Measurements from ENCODE around the gene OR10A6. TPM values are rescaled to one million over a fixed set of nuclear protein-coding genes. Genes with fewer than 3 reads are reported as not detected.

The OR10A6 gene
- total RNA-seq, 1 experiment from 2014 or later: not detected

GRCh38 chr11:7907121-7907520 lies 23.9 kb downstream of the OR10A6 start:
- Histone ChIP-seq H3F3A (ENCODE audit: insufficient read depth, low read depth) (peaks cover 63% of the 10 kb centered on the region), H3K9me2 (ENCODE audit: insufficient read depth) (no peaks in the 10 kb centered on the region), H4K20me1 (ENCODE audit: insufficient read depth) (no peaks in the 10 kb centered on the region), H3K4me2 (peak overlapping the region; percentile 99), H3K79me2 (ENCODE audit: low read depth) (peaks cover 21% of the 10 kb centered on the region), H3K27me3 (ENCODE audit: insufficient read depth, low read depth) (no peaks in the 10 kb centered on the region), H3K4me3 (peak overlapping the region; percentile 73; the same call in 1 of the 2 replicates), H3K27ac (peak overlapping the region; percentile 97), H2AFZ (no peak overlapping the region), H3K4me1 (replicated peaks; ENCODE audit: insufficient read depth) (peaks cover 87% of the 10 kb centered on the region), H3K36me3 (ENCODE audit: low read depth) (no peaks in the 10 kb centered on the region), H3K9me3 (ENCODE audit: insufficient read depth, low read depth) (no peaks in the 10 kb centered on the region)
- intact Hi-C loops (cut with micrococcal nuclease; ENCODE audit: unreplicated experiment): no loop called here
- TF ChIP-seq CTCF (conservative IDR thresholded peaks at IDR 0.05) (no peak), EZH2 (IDR thresholded peaks at IDR 0.05; ENCODE audit: low read depth) (no peak)
- CTCF ChIA-PET: no interaction called here
- BruUV-seq (replicated peaks): no TSS peak
- no peak for DNase-seq
- POLR2A ChIA-PET (ENCODE audit: unreplicated experiment): interaction anchor here (0.6 to 2.2 kb wide), 3 partner anchors 67 to 1730 kb away, joined by 4 to 12 read pairs (median 6); partner anchors contain the start of gene EIF3F

- Histone ChIP-seq H3K9me2 (ENCODE audit: insufficient read depth) (no peaks in the 10 kb centered on the region), H3K9me3 (ENCODE audit: insufficient read depth, low read depth) (no peaks in the 10 kb centered on the region), H3K27ac (peak overlapping the region; percentile 97), H3F3A (ENCODE audit: insufficient read depth, low read depth) (peaks cover 68% of the 10 kb centered on the region), H4K20me1 (ENCODE audit: insufficient read depth) (no peaks in the 10 kb centered on the region), H3K4me3 (peak overlapping the region; percentile 73; the same call in 1 of the 2 replicates), H3K79me2 (ENCODE audit: low read depth) (peaks cover 21% of the 10 kb centered on the region), H3K36me3 (ENCODE audit: low read depth) (no peaks in the 10 kb centered on the region), H3K27me3 (ENCODE audit: insufficient read depth, low read depth) (no peaks in the 10 kb centered on the region), H3K4me1 (replicated peaks; ENCODE audit: insufficient read depth) (peaks cover 94% of the 10 kb centered on the region), H3K4me2 (peak overlapping the region; percentile 99), H2AFZ (no peak overlapping the region)
- POLR2A ChIA-PET (ENCODE audit: unreplicated experiment): interaction anchor here (0.6 to 2.2 kb wide), 3 partner anchors 68 to 80 kb away, joined by 3 to 12 read pairs (median 6); partner anchors contain the start of gene EIF3F
- intact Hi-C loops (cut with micrococcal nuclease; ENCODE audit: unreplicated experiment): loop anchor here (1.0 kb wide), 3 partner anchors 30 to 81 kb away; partner anchors contain the start of gene EIF3F
- BruUV-seq (replicated peaks): TSS peak; percentile 67
- CTCF ChIA-PET: interaction anchor here (1.8 kb wide), 1 partner anchor 71 kb away, joined by 11 read pairs; no protein-coding TSS in a partner anchor
- DNase-seq: no peak
- no peak for TF ChIP-seq EZH2 (IDR thresholded peaks at IDR 0.05; ENCODE audit: low read depth)
- no peak for TF ChIP-seq CTCF (conservative IDR thresholded peaks at IDR 0.05)
Measured at GRCh38 chr11:7906481-7906880, 24.6 kb downstream of the OR10A6 start.

GRCh38 chr11:7905961-7906429 lies 25.1 kb downstream of the OR10A6 start:
- peaks cover 21% of the 10 kb centered on the region for H3K79me2 ChIP-seq (ENCODE audit: low read depth)
- peak overlapping the region; percentile 99 for H3K4me2 ChIP-seq
- H3K27ac ChIP-seq: peak overlapping the region; percentile 97
- CTCF ChIA-PET: interaction anchor here (1.8 kb wide), 1 partner anchor 72 kb away, joined by 11 read pairs; no protein-coding TSS in a partner anchor
- intact Hi-C loops (cut with micrococcal nuclease; ENCODE audit: unreplicated experiment): loop anchor here (1.0 kb wide), 3 partner anchors 30 to 81 kb away; partner anchors contain the start of gene EIF3F
- H2AFZ ChIP-seq: peak overlapping the region; percentile 66; the same call in 1 of the 2 replicates
- TF ChIP-seq EZH2 (IDR thresholded peaks at IDR 0.05; ENCODE audit: low read depth) (no peak), CTCF (conservative IDR thresholded peaks at IDR 0.05) (no peak)
- H3K36me3 ChIP-seq (ENCODE audit: low read depth): no peaks in the 10 kb centered on the region; the same call in 1 of the 2 replicates
- no peaks in the 10 kb centered on the region for H4K20me1 ChIP-seq (ENCODE audit: insufficient read depth)
- H3K4me1 ChIP-seq (replicated peaks; ENCODE audit: insufficient read depth): peaks cover 95% of the 10 kb centered on the region
- DNase-seq: peak; percentile 76 to 94
- BruUV-seq (replicated peaks): no TSS peak
- H3K4me3 ChIP-seq: peak overlapping the region; percentile 73
- peaks cover 71% of the 10 kb centered on the region for H3F3A ChIP-seq (ENCODE audit: insufficient read depth, low read depth)
- H3K27me3 ChIP-seq (ENCODE audit: insufficient read depth, low read depth): no peaks in the 10 kb centered on the region
- H3K9me2 ChIP-seq (ENCODE audit: insufficient read depth): no peaks in the 10 kb centered on the region
- peaks cover under 1% of the 10 kb centered on the region; the same call in 1 of the 2 replicates for H3K9me3 ChIP-seq (ENCODE audit: insufficient read depth, low read depth)
- POLR2A ChIA-PET (ENCODE audit: unreplicated experiment): interaction anchor here (0.6 to 2.2 kb wide), 5 partner anchors 72 to 332 kb away, joined by 3 to 12 read pairs (median 4); partner anchors contain the start of gene EIF3F

Data from PC-9 (cell line).